HCT116 (cell line): Measurements from ENCODE around the gene SLC22A8. TPM values are rescaled to one million over a fixed set of nuclear protein-coding genes. Genes with fewer than 3 reads are reported as not detected.

Experiments used
- ATAC-seq: fragments of 200-7000 bp; cut with Tn5 transposase; 2 replicates; pipeline ENCODE4 v1.9.1; 2020; ENCODE audit warnings: mild to moderate bottlenecking, moderate library complexity
- BruUV-seq: library from RNA; stranded (reverse); fragments of 400-500 nt; replicated peaks from 2 replicates; lab custom pipeline; 2021; lab: Mats Ljungman, UMichigan
- CTCF ChIA-PET: fragments of 300-600 bp; sonication (Branson Sonifier 250); formaldehyde crosslinking; loops from one replicate; lab custom pipeline; 2021; ENCODE audit warnings: antibody characterized with exemption; lab: Charles Lee
- POLR2A ChIA-PET: fragments of 300-600, 350-600 bp; sonication (Branson Sonifier 250); formaldehyde crosslinking; loops from one replicate; lab custom pipeline; 2021; ENCODE audit warnings: antibody characterized with exemption; lab: Charles Lee
- RAD21 ChIA-PET, 2 experiments: fragments of 300-600 bp; sonication (Branson Sonifier 250); formaldehyde crosslinking; loops; one replicate each; lab custom pipeline; 2023; ENCODE audit warnings: low total read pairs in 2 of 2; ENCODE audit not compliant: uncharacterized antibody in 2 of 2, unreplicated experiment in 2 of 2, low non-redundant PET in 1 of 2; lab: Charles Lee
- DNase-seq: peaks from one replicate; pipeline ENCODE4 v3.0.0-alpha.2; 2010; ENCODE audit warnings: low read depth, low spot score
- H2AFZ ChIP-seq: fragments of 200-600 bp; shearing (Covaris generic), sonication (generic); 2 replicates; pipeline ENCODE4 v1.6.1; 2017; ENCODE audit warnings: low read depth, mixed run types, mixed read lengths, antibody characterized with exemption, low read length; ENCODE audit not compliant: poor library complexity, severe bottlenecking
- H3K27ac ChIP-seq: 2 replicates; pipeline ENCODE4 v1.5.1; 2012; ENCODE audit warnings: low read depth, low read length
- H3K27me3 ChIP-seq: fragments of 200-600 bp; sonication (generic); 2 replicates; pipeline ENCODE4 v1.6.1; 2016; ENCODE audit warnings: mixed run types, low read length, mixed read lengths; ENCODE audit not compliant: insufficient read depth
- H3K36me3 ChIP-seq, 2 experiments: fragments of 200-500 bp in 1 of 2; fragments of 200-600 bp in 1 of 2; sonication (Bioruptor generic) in 1 of 2; sonication (generic) in 1 of 2; 2 replicates each; pipeline versions ENCODE4 v1.5.1 to v1.6.1; 2014 to 2016; ENCODE audit warnings: low read length in 2 of 2, inconsistent platforms in 1 of 2, mixed read lengths in 1 of 2, mixed run types in 1 of 2; ENCODE audit not compliant: insufficient read depth in 2 of 2, control insufficient read depth in 1 of 2
- H3K4me1 ChIP-seq, 2 experiments: fragments of 200-600 bp in 1 of 2; sonication (generic) in 1 of 2; 2 replicates each; pipeline versions ENCODE4 v1.5.1 to v1.6.1; 2012 to 2017; ENCODE audit warnings: low read length in 2 of 2, inconsistent platforms in 1 of 2, mild to moderate bottlenecking in 1 of 2, mixed read lengths in 1 of 2, mixed run types in 1 of 2, moderate library complexity in 1 of 2; ENCODE audit not compliant: insufficient read depth in 2 of 2, control insufficient read depth in 1 of 2
- H3K4me2 ChIP-seq: fragments of 200-600 bp; sonication (generic); 2 replicates; pipeline ENCODE4 v1.6.1; 2017; ENCODE audit warnings: mixed run types, low read length, mixed read lengths
- H3K4me3 ChIP-seq, 2 experiments: fragments of 200-600 bp in 1 of 2; sonication (generic) in 1 of 2; replicated peaks in 1 of 2; 2 replicates each; pipeline ENCODE4 v1.5.1; 2011 to 2016; ENCODE audit warnings: low read length in 2 of 2, control low read depth in 1 of 2, low read depth in 1 of 2, mild to moderate bottlenecking in 1 of 2, mixed read lengths in 1 of 2, mixed run types in 1 of 2
- H3K79me2 ChIP-seq: fragments of 200-600 bp; sonication (generic); 2 replicates; pipeline ENCODE4 v1.6.1; 2017; ENCODE audit warnings: mild to moderate bottlenecking, mixed run types, low read length, moderate library complexity, mixed read lengths; ENCODE audit not compliant: insufficient read depth
- H3K9ac ChIP-seq: fragments of 200-600 bp; sonication (generic); 2 replicates; pipeline ENCODE4 v1.6.1; 2016; ENCODE audit warnings: low read length, mixed read lengths
- H3K9me2 ChIP-seq: fragments of 200-600 bp; sonication (generic), shearing (Covaris generic); 2 replicates; pipeline ENCODE4 v1.6.1; 2017; ENCODE audit warnings: mixed run types, mild to moderate bottlenecking, moderate library complexity; ENCODE audit not compliant: insufficient read depth
- H3K9me3 ChIP-seq, 2 experiments: fragments of 200-500 bp in 1 of 2; fragments of 200-600 bp in 1 of 2; sonication (Bioruptor generic) in 1 of 2; sonication (generic) in 1 of 2; 2 replicates each; pipeline ENCODE4 v1.6.1; 2014 to 2017; ENCODE audit warnings: low read length in 2 of 2, mixed read lengths in 2 of 2, inconsistent platforms in 1 of 2, low read depth in 1 of 2, mild to moderate bottlenecking in 1 of 2, mixed run types in 1 of 2, moderate library complexity in 1 of 2; ENCODE audit not compliant: control insufficient read depth in 1 of 2, insufficient read depth in 1 of 2
- H4K20me1 ChIP-seq: fragments of 200-600 bp; sonication (generic), shearing (Covaris generic); 2 replicates; pipeline ENCODE4 v1.6.1; 2017; ENCODE audit warnings: mixed run types, mild to moderate bottlenecking, moderate library complexity; ENCODE audit not compliant: insufficient read depth
- ATF3 ChIP-seq: IDR thresholded peaks from 2 replicates; pipeline ENCODE4 v1.6.1; 2012
- CBX3 ChIP-seq: IDR thresholded peaks from 2 replicates; pipeline ENCODE4 v1.6.1; 2012; ENCODE audit warnings: low read depth
- CEBPB ChIP-seq: IDR thresholded peaks from 2 replicates; pipeline ENCODE4 v1.6.1; 2012; ENCODE audit warnings: low read depth
- CTCF ChIP-seq, 3 experiments: fragments of 200-600 bp in 1 of 3; sonication (generic) in 1 of 3; IDR thresholded peaks in 2 of 3; conservative IDR thresholded peaks in 1 of 3; 2 replicates each; pipeline ENCODE4 v1.5.1; 2012 to 2017; ENCODE audit warnings: low read depth in 2 of 3, low read length in 2 of 3, antibody characterized with exemption in 1 of 3, borderline replicate concordance in 1 of 3, control low read depth in 1 of 3, mild to moderate bottlenecking in 1 of 3, mixed read lengths in 1 of 3, mixed run types in 1 of 3, moderate library complexity in 1 of 3; ENCODE audit not compliant: insufficient read depth in 1 of 3
- EGR1 ChIP-seq: IDR thresholded peaks from 2 replicates; pipeline ENCODE4 v1.6.1; 2012; ENCODE audit warnings: low read depth
- ELF1 ChIP-seq: IDR thresholded peaks from 2 replicates; pipeline ENCODE4 v1.6.1; 2012; ENCODE audit warnings: low read depth, borderline replicate concordance
- EZH2 ChIP-seq: fragments of 200-600 bp; sonication (generic); IDR thresholded peaks from 2 replicates; pipeline ENCODE4 v1.6.1; 2017; ENCODE audit warnings: antibody characterized with exemption, mixed run types
- EZH2phosphoT487 ChIP-seq: fragments of 200-600 bp; IDR thresholded peaks from 2 replicates; pipeline ENCODE4 v1.6.1; 2018; ENCODE audit warnings: antibody characterized with exemption, borderline replicate concordance
- FOSL1 ChIP-seq: IDR thresholded peaks from 2 replicates; pipeline ENCODE4 v1.6.1; 2012; ENCODE audit warnings: low read depth
- JUND ChIP-seq: IDR thresholded peaks from 2 replicates; pipeline ENCODE4 v1.6.1; 2012
- POLR2AphosphoS5 ChIP-seq: IDR thresholded peaks from 2 replicates; pipeline ENCODE4 v1.6.1; 2011; ENCODE audit warnings: mild to moderate bottlenecking, low read depth, low read length, moderate library complexity
- SIN3A ChIP-seq: IDR thresholded peaks from 2 replicates; pipeline ENCODE4 v1.6.1; 2012; ENCODE audit warnings: low read depth
- SP1 ChIP-seq: IDR thresholded peaks from 2 replicates; pipeline ENCODE4 v1.6.1; 2012; ENCODE audit warnings: low read depth
- SRF ChIP-seq: IDR thresholded peaks from 2 replicates; pipeline ENCODE4 v1.6.1; 2012; ENCODE audit warnings: low read depth
- TCF7L2 ChIP-seq: IDR thresholded peaks from 2 replicates; pipeline ENCODE4 v1.7.0; 2011; ENCODE audit warnings: borderline replicate concordance, inconsistent platforms; ENCODE audit not compliant: insufficient read depth, insufficient read length; ENCODE audit errors: extremely low read depth
- YY1 ChIP-seq: IDR thresholded peaks from 2 replicates; pipeline ENCODE4 v1.6.1; 2011; ENCODE audit warnings: low read length, low read depth, moderate library complexity, mild to moderate bottlenecking; ENCODE audit not compliant: insufficient replicate concordance; ENCODE audit errors: extremely low read depth
- ZFX ChIP-seq: fragments of 450-650 bp; IDR thresholded peaks from 2 replicates; pipeline ENCODE4 v1.6.1; 2017
- intact Hi-C: fragments of 100-400 bp; cut with micrococcal nuclease; formaldehyde crosslinking; loops from 2 replicates; pipeline ENCODE4 v1.10.0; 2022
- total RNA-seq: library from RNA; stranded (reverse); gene quantifications from one replicate; pipeline ENCODE4 v1.2.1, GENCODE V29; 2021; ENCODE audit not compliant: unreplicated experiment

The SLC22A8 gene
- total RNA-seq, 1 experiment from 2014 or later: not detected

DNA sequence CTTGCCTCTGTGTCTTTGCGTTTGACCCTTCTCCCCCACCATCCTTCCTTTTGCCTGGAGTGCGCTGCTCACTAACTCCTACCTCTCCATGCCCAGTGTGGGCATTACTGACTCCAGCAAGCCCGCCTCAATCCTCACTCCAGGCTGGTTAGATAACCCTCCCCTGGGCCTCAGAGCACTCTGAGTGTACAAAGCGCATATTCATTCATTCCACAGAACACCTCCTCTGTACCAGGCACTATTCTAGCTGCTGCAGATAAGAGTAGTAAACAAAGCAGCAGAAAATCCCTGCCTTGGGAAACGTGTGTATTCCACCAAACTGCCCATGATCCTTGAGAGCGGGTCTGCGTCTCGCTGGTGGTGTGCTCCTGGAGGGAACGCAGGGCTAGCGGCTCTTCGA is 3.2 kb downstream of the SLC22A8 start:
- BruUV-seq: no TSS peak
- no peaks in the 10 kb centered on the region for H3K79me2 ChIP-seq
- TF ChIP-seq EGR1 (no peak), POLR2AphosphoS5 (no peak), EZH2phosphoT487 (no peak), CEBPB (no peak), EZH2 (no peak), SP1 (no peak), YY1 (no peak), FOSL1 (no peak), CBX3 (no peak), ELF1 (no peak), ATF3 (no peak), JUND (no peak), TCF7L2 (no peak), SIN3A (no peak), ZFX (no peak), SRF (no peak), CTCF (IDR thresholded peaks at IDR 0.05 in 2 of 3, conservative IDR thresholded peaks at IDR 0.05 in 1 of 3; ENCODE audit: borderline replicate concordance in 1 of 3, insufficient read depth in 1 of 3, low read depth in 2 of 3, low read length in 2 of 3) (no peak)
- RAD21 ChIA-PET: no interaction called here
- no peaks in the 10 kb centered on the region for H4K20me1 ChIP-seq
- H2AFZ ChIP-seq: no peak overlapping the region
- no peaks in the 10 kb centered on the region for H3K9me2 ChIP-seq
- no peak overlapping the region for H3K4me3 ChIP-seq
- ATAC-seq (no peak), DNase-seq (no peak)
- no peak overlapping the region for H3K9ac ChIP-seq
- H3K36me3 ChIP-seq: no peaks in the 10 kb centered on the region
- intact Hi-C loops: no loop called here
- H3K4me2 ChIP-seq: no peak overlapping the region
- POLR2A ChIA-PET: no interaction called here
- peaks cover 6 to 7% of the 10 kb centered on the region in 2 experiments for H3K4me1 ChIP-seq
- no peaks in the 10 kb centered on the region for H3K27me3 ChIP-seq
- no peak overlapping the region for H3K27ac ChIP-seq
- H3K9me3 ChIP-seq: no peaks in the 10 kb centered on the region
- CTCF ChIA-PET: interaction anchor here (0.8 to 1.3 kb wide), 2 partner anchors 8 to 107 kb away, joined by 3 read pairs; no protein-coding TSS in a partner anchor
